GDM1 (cell line): ENCODE data around the gene KCNIP3.
A peak's percentile ranks its signal among the peaks of the same experiment; 100 is the strongest.
"Not testable (repeated sequence)": the region's sequence is repeated elsewhere in the genome, so short reads cannot be mapped to it uniquely, and the experiment has no call there.

Experiments
- DNase-seq: peaks from one replicate; lab custom pipeline; 2025; lab: John Stamatoyannopoulos, UW

KCNIP3 gene

DNA sequence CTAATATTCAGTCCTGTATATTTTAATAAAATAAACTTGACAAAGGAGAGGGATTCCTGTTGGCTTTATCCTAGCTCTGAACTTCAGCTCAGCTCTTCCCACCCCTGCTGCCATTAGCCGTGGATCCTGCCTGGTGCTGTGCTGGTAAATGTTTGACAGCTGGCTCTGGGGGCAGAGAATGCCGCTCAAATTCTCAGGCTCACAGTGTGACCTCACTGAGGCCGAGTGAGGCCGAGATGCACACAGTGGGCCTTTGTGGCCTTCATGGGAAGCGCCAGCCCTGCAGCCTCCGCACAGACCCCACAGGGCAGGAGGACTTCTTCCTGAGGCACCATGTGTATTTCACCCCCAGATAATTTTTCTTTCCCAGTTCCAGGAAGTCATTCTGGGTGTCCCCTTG, 88.9 kb downstream of the KCNIP3 start:
- no peak for DNase-seq

DNA sequence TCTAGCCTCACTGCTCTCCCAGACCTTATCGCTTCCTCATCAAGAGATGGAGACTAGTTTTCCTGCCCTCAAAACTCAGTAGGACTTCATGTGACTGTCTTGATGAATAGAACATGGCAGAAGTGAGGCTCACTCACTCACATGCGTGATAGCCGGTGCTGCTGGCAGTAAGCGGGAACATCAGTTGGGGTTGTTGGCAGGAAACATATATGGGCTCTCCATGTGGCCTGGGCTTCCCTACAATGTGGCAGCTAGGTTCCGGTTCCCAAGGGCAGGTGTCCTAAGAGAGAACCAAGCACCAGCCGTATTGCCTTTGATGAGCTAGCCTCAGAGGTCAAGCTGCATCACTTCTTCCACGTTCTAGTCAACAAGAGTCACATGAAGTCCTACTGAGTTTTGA, 90.2 kb downstream of the KCNIP3 start:
- DNase-seq: no peak

DNA sequence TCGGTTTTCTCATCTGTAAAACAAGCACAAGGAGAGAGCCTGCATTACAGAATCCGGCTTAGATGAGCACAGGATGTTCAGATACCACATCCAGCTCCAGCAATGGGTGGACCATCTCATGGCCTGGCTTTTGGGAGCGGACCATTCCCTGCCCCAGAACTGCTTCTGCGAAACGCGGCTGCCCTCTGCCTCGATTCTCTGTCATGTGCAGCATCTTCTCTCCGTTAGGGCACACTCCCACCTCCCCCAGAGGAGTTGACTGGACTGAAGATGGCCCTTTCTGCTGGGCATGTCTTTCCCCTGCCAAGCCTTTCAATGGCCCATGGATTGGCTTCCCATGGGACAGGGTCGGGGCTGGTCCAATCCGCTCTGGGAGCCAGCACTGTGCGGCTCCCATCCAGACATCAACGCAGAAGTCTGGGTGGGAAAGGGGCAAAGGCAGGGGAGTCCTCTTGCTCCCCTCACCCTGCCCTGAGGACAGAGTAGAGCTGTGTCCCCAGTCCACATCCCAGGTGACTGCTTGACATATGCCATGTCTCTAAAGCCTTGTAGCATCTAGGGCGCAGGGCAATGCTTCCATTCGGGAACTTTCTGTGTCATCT, 91.0 kb downstream of the KCNIP3 start:
- no peak for DNase-seq

DNA sequence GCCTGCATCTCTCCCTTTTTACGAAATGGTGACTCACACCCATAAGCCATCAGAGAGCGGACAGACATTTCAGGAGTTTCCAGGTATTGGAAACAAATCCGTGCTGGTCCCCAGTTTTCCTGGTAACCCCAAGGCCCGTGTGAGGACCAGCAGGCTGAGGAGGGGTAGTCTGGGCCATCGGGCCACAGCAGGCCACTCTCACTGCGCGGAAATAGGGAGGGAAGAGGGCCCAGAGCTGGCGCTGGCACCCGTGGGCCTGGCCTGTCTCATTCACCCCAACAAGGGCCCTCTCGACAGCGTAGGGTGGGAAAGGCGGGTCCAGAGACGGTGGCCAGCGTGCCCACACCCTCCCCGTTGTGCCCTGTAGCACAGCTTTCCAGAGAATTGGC, 91.7 kb downstream of the KCNIP3 start:
- no peak for DNase-seq

DNA sequence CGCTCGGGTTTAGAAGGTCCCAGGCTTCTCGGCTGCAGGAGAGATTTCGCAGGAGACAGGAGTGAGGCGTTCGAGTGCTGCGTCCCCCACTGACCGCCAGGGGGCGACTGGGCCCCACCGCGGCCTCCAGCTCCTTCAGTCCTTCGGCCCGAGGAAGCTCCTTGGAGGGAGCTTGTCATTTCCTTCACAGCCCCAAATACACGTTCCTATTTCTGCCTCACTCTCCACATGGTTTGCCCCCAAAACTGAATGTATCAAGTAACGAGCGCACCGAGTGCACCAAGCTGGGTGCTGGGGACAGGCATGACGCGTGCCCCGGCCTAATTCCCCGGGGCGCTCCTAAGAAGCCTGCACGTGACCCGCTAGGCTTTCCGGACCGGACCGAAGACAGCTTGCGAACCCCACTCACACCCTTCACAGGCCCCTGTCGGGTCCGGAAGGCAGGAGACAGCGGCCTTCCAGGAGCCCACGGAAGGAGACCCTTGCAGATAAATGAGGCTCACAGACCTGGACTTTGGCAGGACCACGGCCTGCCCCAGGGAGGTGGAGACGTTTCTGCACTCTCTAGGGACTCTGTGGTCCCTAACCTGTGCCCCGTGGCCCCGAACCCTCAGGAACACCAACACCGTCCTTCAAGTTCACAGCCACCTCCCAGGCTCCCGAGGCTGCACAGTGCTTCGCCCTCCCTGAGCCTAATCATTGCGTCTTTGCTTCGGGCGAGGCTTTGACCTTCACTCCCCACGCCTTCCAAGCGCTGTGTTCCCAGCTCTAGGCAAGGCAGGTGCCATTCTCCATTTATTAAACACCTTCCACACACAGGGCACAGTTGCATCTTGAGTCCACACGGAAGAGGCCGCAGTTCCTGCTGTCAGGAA, 92.3 kb downstream of the KCNIP3 start:
- peak; percentile 15 for DNase-seq

DNA sequence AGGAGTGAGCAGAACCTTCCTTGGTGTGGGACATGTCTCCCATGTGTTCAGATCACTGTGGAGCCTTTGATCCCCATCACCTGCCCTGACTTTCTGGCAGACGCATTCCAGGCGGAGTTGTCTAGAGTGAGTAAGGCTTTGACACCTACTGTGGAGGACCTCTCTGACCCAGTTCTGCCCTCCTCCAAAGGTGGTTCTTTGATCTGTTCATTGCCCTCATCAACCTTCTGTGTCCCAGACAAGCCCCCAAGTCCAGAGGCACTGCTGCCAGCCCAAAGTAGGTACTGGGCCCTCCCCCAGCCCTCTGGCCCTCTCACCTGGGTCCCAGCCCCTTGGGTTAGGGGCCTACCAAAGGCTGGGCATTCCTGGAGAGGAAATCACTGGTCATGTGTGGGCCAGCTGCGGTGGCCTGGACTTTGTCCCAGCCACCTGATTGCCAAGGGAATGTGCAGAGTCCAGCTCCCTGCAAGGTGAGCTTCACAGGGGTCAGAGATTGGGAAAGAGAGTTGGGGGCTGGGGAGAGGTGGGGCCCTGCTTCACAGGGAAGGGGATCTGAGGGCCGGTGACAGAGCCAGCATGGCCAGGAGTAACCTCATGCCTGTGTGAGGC, 93.2 kb downstream of the KCNIP3 start:
- DNase-seq: no peak

DNA sequence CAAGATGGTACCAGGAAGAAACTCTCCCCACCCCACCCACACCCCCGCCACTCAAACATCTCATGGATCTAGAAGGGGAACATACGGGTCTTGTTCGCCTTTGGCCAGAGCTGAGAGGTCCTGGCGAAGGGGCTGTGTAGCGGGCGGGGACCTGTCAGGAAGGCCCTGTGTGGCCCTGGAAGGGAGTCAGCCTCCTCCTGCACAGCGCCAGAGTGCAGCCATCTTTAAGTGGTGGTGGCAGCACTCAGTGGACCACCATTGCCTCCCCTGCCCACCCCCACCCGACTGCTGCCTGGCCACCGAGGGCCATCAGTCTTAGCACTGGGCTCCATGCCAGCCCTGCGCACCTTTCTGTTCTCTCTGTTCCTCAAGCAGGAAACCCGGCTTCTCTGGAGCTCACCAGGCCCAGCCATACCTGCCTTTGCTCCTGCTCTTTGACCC, 93.8 kb downstream of the KCNIP3 start:
- no peak for DNase-seq

DNA sequence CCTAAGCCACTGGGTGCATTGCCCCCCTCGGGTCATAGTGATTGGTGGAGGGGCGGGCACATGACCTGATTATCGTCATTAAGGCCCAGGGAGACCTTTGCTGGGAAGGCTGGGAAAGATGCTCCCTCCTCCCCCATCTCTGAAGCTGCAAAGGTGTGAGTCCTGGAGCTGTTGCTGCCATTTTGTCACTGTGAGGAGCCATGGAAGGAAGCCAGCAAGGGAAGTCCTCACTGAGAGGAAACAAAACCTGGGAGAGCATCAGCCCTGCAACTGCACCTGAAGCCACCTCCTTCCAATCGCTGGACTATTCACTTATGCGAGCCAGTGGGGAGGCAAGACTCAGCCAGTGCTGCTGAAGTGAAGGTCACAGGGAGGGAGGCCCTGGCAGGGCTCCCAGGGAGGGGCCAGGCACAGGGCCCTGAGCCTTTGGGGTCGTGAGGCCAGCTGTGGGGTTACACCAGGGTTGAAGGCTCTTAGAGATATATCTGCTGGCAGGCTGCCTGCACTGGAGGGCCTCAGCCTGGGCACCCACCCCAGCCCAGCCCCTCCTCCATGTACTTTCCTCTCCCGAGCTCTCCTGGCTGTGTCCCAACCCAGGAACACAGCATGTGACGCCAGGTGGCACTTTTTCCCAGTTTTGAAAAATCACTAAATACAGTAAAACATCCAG, 94.6 kb downstream of the KCNIP3 start:
- no peak for DNase-seq

DNA sequence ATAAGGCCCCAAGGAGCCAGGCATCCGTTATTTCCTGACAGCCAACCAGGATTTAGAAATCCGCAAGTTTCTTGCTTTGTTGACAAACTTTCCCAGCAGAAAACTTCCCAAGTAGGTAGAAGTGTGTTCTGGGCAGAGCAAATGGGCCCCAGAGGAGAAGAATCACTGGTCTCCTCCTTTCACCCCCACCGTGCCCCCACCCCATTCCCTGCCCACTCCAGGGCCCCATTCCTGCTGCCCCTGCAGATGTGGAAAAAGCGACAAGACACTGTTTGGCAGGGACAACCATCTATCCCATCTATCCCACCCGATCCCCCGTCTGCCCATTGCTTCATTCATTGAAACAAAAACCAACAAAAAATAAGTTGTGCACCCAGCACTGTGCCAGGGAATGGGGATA, 95.2 kb downstream of the KCNIP3 start:
- DNase-seq: no peak

DNA sequence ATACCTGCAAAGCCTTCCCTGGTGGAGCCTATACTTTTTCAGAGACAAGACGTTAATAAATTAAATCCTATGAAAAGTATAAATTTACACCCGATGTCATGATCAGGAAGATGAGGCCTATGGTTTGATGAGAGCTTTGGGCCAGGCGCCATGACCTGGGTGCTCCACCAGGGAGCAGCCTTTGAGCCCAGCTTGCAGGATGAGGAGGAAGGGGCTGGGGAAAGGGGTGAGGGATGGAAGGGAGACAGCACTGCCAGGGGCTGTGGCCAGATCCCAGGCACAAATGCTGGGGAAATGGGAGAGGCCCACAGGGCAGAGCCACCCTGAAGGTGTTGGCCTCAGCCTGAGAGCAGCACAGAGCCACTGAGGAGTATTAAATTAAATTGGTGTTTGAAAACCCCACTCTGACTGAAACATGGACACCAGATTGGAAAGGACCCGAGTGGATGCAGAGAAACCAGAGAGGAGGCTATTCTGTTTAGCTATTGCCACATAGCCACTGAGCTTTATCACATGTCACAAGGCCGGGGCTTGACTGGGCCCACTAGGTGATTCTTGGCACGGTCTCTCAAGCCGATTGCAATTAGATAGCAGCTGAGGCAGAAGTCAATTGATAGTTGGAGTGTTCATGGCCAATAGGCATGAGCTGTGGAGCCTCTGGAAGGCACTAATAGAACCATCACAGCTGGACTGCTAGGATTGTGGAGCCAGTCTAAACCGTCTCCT, 95.7 kb downstream of the KCNIP3 start:
- DNase-seq: no peak

DNA sequence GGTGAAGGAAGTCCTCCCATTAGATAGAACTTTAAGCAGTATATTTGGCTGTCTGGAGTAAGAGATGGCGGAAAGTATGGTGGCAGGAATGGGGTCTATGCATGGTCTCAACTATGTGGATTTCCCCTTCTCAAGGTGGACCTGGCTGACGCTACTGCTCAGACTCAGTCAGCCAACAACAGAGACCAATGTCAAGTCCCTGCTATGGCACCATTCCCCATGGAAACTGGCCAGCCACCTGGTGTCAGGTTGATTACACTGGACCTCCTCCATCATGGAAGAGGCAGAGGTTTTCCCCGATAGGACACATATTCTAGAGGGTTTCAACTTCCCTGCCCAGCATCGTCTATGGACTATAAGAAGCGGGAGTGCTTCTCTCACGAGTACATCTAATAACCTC, 96.8 kb downstream of the KCNIP3 start:
- no peak for DNase-seq

DNA sequence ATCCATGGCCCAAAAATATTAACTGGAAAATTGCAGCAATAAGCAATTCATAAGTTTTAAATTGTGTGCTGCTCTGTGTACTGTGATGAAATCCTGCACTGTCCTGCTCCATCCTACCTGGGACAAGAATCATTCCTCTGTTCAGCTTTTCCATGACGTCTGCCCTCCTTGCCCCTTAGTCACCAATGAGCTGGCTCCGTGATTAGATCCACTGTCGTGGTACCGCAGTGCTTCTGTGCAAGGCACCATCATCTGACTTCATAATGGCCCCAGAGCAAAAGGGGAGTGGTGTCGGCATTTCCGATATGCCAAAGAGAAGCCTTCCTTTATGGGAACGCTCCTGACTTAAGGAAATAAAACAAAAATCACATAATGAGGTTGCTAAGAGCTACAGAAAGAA, 101.9 kb downstream of the KCNIP3 start:
- no peak for DNase-seq

DNA sequence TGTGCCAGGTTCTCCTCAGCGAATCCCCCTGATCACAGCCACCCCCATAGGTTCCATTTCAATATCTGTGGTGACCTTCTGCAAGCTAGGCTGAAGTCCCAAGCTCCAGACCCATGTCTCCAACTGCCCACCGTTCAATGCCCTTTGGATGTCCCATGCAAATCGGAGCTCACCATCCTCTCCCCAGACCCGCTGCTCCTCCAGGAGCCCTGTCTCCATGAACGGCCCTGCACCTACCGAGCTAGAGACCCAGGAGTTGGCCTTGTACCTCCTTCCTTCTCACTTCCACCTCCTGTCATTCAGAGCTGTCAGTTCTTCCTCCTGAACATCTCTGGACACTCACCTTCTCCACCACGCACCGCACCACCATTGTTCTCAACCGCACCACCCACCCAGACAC, 104.3 kb downstream of the KCNIP3 start:
- DNase-seq: no peak

DNA sequence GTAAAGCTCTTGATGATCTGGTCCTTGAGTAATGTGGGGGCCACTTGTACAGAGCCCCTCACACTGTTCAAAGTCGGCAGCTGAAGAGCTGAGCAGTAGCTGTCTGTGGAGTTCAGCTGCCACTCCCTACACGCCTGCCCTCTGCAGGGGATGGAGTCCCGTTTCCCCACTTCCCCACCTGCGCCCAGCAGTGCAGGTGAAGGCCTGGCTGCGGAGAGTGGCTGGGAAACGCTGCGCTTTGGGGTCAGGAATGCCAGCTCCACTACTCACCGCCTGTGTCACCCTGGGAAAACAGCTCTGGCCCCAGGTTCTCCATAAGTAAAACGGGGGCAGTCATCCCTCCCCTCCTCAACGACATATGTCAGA, 104.8 kb downstream of the KCNIP3 start:
- DNase-seq: not testable (repeated sequence)

DNA sequence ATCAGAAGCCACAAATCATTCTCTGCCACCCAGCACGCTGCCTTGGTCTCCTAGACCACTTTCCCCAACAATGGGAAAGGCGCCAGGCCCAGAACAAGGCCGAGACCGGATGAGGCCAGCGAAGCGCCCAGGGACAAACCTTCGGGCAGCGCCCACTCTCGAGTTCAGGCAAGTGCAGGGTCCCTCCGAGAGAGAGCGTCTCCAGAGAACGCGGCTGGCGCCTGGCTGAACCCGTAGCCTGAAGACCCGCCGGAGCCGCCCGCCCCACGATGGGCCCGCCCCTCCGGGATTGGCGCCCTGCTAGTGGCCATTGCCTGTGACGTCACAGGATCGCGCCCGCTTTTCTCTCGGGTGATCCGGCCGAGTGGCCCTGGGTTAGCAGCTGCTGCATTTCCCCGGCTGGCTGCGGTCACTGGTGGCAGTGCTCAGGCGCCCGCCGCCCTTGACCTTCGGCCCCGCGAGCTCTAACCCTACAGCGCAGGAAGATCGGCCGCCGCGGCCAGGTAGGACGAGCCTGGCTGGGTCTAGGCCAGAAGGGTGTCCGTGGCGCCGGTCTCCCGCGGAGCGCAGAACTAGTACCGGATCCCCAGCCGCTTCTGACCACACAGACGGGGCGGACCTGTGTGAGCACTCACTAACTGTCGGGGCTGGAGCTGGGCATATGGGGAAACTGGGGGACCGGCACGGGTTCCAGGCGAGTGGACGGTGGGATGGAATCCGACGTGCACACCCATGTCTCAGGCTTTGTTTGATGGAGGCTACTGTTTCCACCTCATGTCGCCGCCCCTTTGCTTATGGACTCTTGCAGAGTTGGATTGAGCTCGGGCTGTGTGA, 105.4 kb downstream of the KCNIP3 start, which contains the start of gene FAHD2A:
Gene FAHD2A, plus strand, starts transcription at position 339 of the 834 bp plus-strand sequence. CDS start 2,851 bp downstream, outside the sequence.
- DNase-seq: peak; percentile 78

DNA sequence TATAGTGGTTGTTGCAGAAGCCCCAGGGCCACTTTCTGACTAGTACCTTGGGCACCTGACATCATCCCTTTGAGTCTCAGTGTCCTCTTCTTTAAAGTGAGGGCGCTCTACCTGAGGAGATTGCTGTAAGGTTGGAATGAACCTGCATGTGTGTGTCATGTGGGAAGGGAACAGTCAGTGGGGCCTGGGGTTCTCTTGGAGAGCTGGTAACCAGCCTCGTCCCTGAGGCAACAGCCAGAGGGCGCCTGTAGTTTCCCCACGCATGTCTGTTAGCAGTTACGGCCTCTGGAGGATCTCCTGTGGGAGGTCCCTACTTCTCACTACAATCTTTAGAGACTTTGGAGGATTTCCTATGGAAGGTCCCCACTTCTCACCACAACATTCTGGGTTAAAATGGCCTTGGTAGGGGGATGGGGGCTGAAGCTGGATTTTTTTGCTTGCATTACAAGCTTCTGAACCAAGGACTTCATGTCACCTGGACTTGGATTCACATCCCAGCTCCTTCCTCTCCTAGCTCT, 106.1 kb downstream of the KCNIP3 start:
- DNase-seq: peak; percentile 3

DNA sequence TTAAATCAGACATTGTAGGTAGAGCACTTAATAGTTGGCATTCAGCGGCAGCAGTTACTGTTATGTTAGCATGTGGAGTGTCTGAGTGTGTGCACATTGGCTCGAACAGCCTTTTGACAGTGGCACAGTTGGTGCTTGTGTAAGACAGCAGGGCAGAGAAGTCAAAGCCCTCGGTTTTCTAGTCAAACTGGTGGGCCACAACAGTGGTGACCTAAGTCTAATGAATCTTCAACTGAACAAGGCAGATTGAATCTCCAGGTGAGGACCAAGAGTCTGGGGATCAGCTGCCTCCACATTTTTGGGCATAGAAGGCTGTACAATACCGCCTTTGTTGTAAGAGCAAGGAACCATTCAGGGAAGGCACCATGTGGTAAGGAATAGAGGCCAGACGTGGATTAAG, 106.7 kb downstream of the KCNIP3 start:
- DNase-seq: not testable (repeated sequence)

DNA sequence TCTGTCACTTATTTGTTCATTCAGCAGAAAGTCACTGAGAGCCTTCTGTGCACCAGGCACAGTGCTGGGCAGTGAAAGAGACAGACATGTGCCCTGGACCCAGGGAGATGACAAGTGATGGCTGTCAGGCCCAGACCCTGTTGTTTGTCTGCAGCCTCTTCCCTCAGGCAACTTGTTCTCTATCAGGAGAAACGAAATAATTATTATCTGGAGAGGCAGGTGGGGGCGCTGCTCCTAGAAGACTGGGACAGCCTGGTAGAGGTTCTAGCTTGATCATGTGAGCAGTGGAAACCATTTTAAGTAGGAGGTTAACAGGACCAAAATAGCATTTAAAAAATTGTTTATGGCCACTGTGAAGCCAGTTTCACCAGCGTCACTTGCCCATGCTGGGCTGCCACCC, 107.5 kb downstream of the KCNIP3 start:
- DNase-seq: not testable (repeated sequence)

DNA sequence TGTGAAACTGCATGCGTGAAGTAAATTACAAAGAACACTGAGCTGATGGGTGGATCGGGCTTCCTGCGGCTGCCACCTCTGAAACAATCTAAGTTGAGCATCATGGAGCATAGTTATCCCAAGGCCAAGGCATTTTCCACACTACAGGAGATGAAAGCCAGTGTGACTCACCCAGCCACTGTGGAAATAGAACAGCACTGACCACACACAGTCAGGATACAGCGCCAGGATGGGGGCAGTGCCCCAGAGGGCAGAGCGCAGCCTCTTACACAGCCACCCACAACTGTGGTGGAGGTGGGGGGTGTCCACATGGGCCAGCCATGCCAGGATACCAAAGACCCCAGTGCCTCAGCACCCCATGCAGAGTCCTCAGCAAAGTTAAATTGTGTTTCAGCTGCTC, 114.1 kb downstream of the KCNIP3 start:
- not testable (repeated sequence) for DNase-seq

DNA sequence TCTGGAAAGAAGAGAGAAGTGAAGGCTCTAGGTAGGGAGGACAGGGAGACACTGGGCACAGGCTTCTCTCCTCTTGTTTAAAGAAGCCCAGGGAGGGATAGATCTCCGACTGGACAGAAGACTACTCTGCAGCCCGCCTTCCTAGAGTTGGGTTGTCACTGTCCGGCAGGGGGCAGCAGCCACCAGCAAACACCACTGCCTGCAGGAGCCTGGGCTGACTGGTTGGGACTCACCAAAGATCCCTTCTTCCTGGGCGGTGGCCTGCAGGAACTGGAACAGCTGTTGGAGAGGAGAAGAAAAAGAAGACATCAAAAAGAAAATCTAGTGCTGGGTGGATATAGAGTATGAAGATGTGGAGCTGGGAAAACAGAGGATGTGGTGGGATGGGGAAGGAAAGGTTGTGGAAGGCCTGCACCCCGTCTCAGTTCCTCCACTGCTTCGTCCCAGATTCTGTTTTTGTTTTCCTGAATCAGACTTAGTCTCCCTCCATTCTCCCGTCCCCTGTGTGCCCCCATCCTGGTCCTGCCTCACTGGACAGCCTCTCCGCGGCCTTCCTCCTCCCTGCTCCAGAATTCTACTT, 117.0 kb downstream of the KCNIP3 start:
- DNase-seq: peak; percentile 19
